ENCODE measurements around the gene LCN2.

Gene LCN2

GRCh38 chr9:128143525-128144238 is 5.6 kb upstream of the LCN2 start:
- no peak for FAIRE-seq
- DNase-seq (ENCODE audit: insufficient read length, low spot score): no peak
- no peak for TF ChIP-seq CTCF (IDR thresholded peaks at IDR 0.05; ENCODE audit: insufficient read depth, missing control alignments)

GRCh38 chr9:128144239-128145181 is 4.7 kb upstream of the LCN2 start:
- DNase-seq (ENCODE audit: insufficient read length, low spot score): no peak
- FAIRE-seq: no peak
- TF ChIP-seq CTCF (IDR thresholded peaks at IDR 0.05; ENCODE audit: insufficient read depth, missing control alignments): no peak

- no peak for FAIRE-seq
- no peak for TF ChIP-seq CTCF (IDR thresholded peaks at IDR 0.05; ENCODE audit: insufficient read depth, missing control alignments)
- DNase-seq (ENCODE audit: insufficient read length, low spot score): no peak
Observed at GRCh38 chr9:128145536-128145935, 3.7 kb upstream of the LCN2 start.

GRCh38 chr9:128145951-128146351 is 3.3 kb upstream of the LCN2 start:
- FAIRE-seq (no peak), DNase-seq (ENCODE audit: insufficient read length, low spot score) (no peak)
- no peak for TF ChIP-seq CTCF (IDR thresholded peaks at IDR 0.05; ENCODE audit: insufficient read depth, missing control alignments)

GRCh38 chr9:128146591-128147120 is 2.6 kb upstream of the LCN2 start:
- DNase-seq (ENCODE audit: insufficient read length, low spot score) (no peak), FAIRE-seq (no peak)
- no peak for TF ChIP-seq CTCF (IDR thresholded peaks at IDR 0.05; ENCODE audit: insufficient read depth, missing control alignments)

- no peak for TF ChIP-seq CTCF (IDR thresholded peaks at IDR 0.05; ENCODE audit: insufficient read depth, missing control alignments)
- FAIRE-seq: no peak
- DNase-seq (ENCODE audit: insufficient read length, low spot score): no peak
Observed at GRCh38 chr9:128148509-128149000, 698 bp upstream of the LCN2 start.

Measured in D721Med (cell line).